GM18508 (cell line): ENCODE measurements around the gene AHNAK.
"Not testable (repeated sequence)": the region's sequence is repeated elsewhere in the genome, so short reads cannot be mapped to it uniquely, and the experiment has no call there.

Experiments
- ATAC-seq: cut with Tn5 transposase; IDR thresholded peaks from one replicate; pipeline ENCODE4 v1.9.1; 2021; ENCODE audit warnings: moderate number of reproducible peaks; ENCODE audit not compliant: insufficient read depth, unreplicated experiment

AHNAK gene

DNA sequence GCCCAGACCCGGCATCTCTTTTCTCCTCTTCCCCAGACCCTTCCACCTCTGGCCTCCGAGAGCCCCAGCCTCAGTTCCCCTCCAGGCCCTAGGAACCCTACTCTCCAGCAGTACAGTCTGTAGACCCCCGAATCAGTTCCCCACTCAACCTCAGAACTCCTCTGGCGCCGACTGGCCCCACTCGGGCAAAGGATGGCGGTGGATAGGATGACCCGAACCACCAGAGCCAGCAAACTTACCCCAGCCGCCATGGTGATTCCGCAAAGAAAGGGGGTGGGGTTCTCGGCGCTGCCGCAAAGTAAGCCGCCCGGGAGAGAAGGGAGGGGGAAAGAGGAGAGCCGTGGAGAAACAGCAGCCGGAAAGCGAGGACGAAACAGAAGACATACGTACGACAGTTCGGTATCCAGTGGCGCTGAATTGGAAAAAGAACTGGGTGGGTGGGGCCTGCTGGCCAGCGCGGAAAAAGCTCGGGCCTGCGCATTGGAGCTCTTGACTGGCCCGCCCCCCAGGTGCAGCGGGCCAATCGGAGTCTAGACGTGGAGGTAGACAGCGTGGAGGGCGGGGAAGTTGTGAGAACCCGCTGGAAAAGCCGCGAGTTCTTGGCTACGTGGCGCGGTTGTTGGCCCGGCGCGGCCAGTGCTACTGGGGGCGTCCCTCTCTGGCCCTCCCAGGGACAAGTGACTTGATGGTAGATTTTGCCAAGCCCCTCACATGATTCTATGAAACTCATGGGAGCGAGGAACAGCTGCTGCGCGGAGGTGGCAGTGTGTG, 27.2 kb upstream of the AHNAK start, which contains the start of gene EEF1G:
EEF1G (minus strand) TSS at position 300 of the 771 bp plus-strand sequence; CDS start at position 251, 49 bp downstream.
- ATAC-seq: peak; percentile 73

DNA sequence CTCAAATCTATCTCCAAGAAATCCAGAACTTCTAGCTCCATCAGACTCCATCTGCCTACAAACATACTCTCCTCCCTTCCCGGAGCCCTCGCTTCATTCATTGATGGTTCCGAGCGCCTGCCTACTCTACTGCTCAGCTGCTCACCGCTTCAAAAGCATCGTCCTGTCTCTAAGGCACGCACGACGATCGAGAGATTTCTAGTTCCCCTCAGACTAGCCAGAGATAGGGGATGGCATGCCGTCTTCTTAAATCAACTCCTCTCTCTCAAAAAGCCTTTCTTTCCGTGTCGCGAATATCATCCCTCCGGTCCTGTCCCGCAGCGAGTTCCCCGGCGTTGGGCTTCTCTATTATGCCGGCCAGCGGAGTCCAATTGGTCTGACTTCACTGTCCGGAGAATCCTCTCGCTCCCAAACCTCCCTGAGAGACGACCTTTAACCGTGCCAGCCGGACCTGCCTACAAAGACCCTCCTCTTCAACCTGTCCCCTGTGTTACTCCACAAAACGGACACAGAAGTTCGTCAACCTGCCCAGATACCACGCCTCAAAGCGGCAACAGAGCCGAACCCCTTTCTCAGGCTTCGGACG, 26.5 kb upstream of the AHNAK start:
- ATAC-seq: no peak

DNA sequence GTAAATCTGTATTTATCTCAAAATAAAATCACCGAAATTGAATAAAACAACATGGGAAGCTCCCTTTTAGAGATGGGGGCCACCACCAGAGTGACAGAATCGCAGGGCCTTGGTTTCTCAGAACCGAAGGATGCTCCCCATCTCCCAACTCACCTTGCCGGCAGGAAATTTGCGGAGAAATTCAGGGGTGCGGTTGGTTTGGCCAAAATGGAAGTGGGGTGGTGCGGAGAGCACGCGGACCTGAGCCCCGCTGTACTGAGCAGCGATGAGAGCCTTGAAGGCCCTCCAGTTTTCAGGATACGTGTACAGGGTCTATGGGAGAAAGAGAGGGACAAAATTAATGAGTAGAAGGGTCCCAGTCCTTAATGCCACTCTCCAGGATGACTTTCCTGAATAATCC, 25.8 kb upstream of the AHNAK start:
- no peak for ATAC-seq

DNA sequence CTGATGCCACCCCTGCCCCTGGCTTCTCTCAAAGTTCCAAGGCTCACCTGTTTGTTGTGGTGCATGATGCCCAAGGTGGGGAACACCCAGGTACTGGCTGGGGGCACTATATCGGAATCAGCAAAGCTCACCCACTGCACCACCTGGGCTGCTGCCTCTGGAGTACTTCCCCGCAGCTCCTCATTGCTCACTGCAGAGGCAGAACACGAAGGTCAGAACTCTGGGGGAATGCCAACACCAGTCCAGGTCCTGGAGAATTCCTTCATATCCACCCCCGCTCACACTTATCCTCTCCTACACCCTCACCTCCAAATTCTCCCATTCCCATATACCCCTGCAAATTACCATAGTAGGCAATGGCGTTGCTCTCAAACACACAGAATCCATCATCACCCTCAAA, 24.9 kb upstream of the AHNAK start:
- not testable (repeated sequence) for ATAC-seq

DNA sequence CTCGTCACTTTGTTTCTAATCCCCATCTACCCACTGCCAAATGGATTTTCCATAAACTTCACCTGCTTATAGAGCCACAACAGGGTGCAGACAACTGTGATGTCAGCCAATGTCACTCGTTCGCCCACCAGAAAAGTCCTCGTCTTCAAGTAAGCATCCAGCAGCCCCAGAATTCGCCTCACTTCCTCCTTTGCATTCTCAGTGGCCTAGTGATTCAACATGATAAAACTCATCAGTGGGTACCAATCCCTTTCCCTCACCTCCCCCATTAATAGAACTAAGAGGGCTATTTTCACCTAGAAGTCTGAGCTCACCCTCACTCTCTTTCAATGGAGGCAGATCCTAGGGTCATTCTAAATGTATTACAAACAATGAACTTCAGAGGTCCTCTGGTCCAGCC, 24.3 kb upstream of the AHNAK start:
- ATAC-seq: not testable (repeated sequence)

DNA sequence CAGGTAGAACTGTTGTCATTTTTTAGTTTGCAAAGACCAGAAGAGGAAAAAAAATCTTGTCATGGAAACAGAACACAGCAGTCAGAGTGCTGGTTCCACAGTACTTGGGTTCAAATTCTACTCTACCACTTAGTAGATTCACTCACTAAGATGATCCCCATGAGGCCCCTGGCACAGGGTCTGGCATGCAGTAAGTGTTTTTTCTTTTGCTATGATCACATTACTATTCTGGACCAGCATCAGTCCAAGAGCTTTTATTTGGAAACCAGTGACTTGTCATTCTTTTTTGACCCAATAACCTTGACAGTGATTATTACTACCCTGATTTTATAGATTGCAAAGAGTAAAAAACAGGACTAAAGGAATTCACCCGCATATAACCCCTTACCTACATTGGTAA, 23.0 kb upstream of the AHNAK start:
- ATAC-seq: no peak

DNA sequence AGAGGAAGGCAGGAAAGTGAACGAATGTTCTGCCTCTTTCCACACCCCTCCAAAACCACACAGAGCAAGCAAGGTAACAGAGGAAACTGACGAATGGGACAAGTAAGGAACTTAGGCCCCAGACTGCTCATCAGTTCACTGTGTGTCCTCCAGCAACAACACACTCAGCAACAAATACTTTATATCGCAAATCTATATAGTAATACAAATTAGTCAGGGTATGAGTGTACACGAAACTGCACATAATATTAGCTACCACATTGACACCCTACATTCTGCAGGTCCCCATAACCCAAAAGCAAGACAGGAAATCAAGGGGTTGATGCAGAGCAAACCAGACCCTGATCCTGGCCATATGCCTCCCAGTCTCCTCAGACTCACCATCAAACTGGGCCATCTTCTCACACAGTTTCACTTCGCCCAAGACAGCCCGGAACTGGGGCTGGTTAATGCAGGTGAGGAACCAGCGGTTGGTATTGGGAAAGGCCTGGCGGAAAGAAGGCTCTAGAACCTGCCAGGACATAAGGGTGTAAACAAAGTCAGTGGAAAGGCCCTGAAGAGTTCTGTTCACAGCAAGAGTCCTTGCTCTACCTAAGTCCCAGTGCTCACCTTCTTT, 20.5 kb upstream of the AHNAK start:
- ATAC-seq: no peak

DNA sequence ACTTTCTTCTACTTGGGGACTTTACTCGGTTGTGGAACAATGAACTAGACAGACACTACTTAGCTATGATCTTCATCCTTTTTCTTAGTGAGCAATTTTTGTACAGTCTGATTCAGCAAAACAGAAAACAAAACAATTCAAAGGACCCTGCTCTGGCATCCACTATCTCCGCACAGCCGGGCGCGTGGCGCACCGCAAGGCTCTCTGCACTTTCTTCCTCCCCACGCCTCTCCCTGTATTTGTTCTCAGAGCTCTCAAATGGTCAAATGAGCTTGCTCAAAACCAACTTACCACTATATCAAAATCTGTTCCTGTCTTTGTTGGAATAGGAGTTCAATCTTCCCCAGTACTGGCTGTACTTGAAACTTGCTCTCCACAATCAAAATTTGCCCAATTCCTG, 19.6 kb upstream of the AHNAK start:
- ATAC-seq: no peak

DNA sequence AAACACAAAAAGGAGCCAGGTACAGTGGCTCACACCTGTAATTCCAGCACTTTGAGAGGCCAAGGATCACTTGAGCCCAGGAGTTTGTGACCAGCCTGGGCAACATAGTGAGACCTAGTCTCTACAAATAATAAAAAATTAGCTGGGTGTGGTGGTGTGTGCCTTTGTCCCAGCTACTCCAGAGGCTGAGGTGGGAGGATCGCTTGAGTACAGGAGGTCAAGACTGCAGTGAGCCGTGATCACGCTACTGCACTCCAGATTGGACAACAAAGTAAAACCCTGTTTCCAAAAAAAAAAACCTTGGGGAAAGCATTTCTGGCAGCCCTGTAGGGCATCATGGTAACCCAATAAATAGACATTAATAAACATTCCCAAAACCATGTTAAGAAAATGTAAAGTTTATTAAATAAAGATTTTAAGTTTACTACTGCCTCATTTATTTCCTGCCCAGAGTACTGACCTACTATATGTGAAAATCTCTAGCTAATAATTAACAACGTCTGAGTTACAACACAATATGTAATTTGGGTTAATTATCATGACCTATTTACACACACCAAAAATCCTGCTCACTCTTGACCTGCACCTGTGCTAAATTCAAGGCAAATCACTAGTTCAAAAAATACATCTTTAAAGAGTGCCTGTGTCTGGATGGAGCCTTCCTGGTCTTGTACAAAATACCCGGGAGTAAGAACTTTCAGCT, 18.6 kb upstream of the AHNAK start:
- no peak for ATAC-seq

DNA sequence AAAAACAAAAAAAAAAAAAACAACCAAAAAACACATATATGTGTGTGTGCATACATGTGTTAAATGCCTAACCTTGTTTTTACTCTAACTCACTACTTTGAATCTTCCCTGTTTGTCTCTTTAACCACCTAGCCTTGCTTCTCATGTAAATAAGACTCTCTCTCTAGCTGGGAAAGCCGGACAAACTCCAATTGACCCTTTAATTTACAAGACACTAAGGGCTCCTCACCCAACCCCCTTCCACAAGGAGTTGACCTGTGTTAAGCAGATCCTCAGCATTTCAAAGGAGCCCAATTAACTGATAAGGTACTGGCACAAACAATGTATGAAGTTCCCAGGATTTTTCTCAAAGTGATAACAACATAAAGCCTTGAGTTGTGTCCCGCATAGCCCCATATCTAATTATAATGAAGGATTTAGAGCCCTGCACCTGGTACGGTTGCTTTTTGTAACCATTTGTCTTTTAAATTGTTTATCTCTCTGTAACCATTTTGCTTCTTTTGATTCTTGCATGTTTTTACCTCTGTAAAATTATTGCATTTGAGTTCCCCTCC, 15.1 kb upstream of the AHNAK start:
- ATAC-seq: not testable (repeated sequence)

DNA sequence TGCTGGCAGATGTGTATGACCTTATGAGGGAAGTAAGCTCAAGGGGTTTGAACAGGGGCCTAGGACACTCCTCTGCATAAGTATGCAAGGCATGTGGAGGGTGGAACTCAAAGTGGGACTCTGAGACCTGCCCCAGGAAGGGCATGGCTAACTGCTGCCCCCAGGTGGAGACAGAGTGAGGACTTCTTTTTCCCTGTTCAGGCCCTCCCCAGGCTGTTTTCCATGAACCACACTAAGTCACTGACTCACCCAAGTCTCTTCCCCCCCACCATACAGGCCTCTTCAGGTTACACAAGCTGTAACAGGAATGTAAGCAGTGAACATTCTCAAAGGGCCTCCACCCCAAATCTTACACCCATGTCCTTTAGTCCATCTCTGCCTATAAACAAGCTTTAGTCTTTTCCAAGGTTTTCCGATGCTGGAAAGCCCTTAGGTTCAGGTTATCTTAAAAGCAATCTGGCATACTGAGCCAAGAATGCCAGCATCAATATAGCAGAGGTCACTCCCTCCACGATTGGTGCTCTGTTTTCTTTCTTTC, 14.0 kb upstream of the AHNAK start:
- ATAC-seq: no peak

DNA sequence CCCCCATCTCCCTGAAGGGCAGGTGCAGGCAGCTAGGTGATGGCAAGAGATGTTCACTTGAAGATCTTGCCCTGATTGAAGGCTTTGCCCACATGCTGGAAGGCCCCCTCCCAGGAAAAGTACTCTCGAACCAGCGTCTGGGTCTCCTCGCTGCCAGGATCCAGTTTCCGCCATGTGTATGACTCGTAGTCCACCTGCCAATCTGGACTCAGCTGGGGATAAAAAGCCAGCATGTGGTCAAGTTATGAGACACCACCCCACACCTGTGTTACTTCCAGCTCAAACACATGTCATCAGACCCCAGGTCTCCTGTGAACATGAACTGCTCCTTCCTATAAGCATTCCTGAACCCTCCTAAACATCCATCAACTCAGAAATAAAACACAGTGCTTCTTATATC, 13.0 kb upstream of the AHNAK start:
- ATAC-seq: not testable (repeated sequence)

DNA sequence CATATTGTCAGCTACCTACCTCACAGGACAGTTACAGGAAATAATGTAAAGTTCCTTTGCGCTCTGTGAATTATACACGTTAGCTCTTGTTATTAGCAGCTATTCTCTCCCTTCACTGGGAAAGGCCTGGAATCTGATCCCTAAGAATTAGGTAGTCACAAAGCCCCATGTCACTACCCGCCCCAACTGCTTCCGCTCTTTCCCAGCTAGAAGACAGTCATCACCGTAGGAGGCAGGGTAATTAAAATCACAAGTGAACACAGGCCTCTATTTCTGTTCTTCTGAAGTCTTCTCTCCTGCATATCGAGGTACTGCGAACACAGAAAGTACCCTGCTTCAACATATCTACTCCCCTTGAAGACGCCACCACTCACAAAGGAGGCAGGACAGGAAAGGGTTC, 12.6 kb upstream of the AHNAK start:
- ATAC-seq: no peak

DNA sequence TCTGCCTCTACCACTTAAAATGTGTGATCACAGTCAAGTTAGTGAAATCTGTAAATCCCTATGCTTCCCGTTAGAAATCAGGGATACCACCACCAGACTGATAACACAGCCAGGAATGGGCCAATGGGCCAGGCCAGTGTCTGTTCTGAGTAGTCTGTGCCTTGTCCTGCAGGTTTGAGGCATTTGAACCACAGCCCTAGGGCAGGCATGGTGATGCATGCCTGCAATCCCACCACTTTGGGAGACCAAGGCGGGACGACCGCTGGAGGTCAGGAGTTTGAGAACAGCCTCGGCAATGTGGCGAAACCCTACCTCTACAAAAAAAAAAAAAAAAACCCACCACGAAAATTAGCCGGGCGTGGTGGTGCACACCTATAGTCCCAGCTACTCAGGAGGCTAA, 12.1 kb upstream of the AHNAK start:
- ATAC-seq: no peak

DNA sequence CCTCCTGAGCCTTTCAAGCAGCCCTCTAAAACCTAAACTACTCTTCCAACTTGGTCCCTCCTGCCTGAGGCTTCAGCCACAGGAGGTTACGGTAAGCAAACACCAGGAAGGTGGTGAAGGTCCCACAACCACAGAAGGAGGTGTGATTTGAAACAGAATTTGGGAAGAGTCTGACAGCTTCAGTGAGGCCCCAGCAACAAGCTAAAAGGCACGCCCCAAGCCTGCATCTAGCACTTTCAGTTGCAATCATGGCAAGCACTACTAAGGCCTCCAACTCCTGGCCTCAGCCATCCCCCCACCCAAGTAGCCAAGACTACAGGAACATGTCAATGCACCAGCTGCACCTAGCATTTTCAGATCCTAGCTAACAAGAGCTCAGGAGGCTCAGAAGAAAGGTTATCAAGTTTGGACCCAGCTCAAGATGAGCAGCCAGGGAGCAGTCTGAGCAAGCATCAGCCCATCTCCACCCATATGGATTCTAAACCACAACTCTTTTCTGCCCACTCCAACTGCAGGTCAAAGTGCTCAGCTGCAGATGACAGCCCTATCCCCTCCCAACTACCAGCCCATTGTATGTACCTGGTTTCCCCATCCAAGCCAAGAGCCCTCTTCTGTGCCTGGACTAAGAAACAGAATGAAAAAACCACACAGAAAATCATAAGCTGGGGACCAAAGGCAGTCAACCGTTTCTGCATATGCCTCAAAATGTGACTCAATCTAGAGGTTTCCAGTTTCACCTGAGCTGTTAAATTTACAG, 10.4 kb upstream of the AHNAK start:
- ATAC-seq: no peak

DNA sequence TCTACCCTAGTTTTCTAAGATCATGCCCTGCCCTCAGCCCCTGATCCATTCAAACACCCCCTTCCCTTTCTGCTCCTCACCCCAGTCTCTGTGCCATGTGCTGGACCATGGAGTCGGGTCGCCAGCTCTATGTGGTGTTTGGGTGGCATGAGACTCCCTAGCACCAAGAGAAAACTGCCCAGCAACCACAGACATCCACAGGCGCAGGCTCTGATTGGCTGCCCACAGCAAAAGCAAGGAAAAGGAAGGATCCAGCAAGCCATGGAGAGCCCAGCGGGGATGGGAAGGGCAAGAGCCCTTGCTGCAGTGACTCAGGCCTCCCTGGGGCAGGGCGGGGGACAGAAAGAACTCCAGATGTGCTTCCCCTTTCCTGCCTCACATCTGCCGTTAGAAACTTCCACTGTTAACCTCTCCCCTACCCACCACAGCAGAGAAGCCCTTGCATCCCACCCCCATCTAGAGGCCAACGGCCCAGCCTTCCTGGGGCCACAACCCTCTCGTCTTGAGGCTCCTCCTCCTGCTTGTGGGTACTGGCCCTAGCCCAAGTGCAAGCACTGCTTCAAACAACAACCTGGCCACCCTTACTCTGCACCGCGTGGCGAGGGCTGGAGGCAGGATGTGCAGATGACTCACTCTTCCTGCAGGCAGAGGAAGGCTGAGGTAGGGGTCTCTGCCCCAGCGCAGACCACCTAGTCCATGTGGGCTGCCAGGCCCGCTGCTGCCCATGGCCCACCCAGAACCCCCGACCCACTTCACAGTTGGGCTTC, 9.7 kb upstream of the AHNAK start:
- ATAC-seq: no peak

DNA sequence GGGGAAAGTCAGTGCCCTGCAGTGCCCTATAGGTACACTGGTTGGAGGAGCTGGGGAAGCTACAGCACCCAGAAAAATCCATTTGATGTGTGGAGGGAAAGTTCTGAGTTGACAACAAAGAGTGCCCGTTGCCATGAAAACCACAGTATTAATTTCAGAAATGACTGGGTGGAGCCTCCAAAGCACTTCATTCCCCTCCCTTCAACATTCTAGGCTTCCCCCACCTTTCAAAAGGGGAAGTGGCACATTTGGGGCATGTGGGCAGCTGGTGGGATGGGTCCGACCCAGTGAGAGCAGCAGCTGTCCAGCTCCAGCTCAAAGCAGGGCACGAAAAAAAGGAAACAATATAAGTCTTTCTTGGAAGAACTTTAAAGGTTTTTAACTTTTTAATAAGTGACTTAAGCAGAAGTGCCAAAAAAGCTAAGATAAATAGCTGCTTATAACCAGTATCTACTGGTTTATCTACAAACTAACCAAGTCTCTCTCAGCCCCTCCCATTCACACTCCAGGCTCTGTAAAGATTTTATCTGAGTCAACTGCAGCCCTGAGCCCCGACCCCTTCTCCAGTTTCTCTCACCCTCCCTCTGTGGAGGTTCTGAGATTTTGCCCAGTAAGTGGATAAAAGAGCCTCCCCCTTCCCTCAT, 9.0 kb upstream of the AHNAK start:
- ATAC-seq: peak; percentile 42

DNA sequence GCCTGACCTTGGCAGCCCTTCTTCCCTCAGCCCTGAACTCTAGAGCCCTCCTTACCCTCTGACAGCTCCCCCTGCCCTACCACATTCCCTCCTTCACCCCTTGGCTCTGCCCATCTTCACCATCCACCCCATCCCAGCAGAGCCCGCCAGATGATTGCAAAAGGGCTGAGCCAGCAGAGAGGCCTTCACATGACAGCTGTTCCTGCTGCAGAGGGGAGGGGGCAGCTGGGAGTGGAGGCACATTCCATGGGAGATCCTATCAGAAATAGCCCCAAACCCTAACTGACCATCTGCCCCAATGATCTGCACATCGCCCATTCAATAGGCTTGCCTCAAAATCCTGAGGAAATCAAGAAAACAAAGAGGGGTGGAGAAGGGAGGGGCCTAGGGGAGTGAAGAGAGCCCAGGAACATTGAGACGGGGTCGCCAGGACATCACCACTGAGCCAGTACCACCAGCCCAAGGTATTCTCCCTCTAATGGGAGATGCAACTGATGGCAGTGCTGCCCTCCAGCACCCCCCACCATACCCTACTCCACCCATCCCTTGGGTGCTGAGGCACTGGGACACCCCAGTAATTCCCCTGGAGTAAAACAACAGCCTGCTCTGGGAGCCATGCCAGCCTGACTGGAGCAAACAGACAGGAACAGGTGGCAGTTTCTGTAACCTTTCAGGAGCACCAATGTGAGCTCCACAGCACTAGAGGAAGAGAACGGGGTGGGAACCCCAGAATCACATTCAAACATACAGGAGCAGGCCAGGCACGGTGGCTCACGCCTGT, 8.0 kb upstream of the AHNAK start:
- no peak for ATAC-seq
